ENCODE data around the gene MICU1. TPM values are rescaled to one million over a fixed set of nuclear protein-coding genes. Genes with fewer than 3 reads are reported as not detected.

The MICU1 gene
- total RNA-seq, 1 donor from 2014 or later, result 79.8 TPM

DNA sequence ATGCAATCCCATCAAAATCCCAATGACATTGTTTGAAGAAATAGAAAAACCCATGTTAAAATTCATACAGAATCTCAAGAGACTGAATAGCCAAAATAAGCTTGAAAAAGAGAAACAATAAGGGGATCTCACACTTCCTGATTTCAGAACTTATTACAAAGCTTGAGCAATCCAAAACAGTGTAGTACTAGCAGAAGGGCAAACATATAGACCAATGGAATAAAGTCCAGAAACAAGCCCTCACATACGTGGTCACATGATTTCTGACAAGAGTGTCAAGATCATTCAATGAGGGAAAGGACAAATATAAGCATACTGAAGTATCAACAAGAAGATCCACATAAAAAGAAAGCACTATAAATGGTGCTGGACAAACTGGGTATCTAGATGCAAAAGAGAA is 31.9 kb downstream of the MICU1 start:
- no peak overlapping the region for H3K4me2 ChIP-seq
- H3K4me1 ChIP-seq, result peaks cover 7% of the 10 kb centered on the region
- H3K27ac ChIP-seq, result no peak overlapping the region
- H4K20me1 ChIP-seq (ENCODE audit: low read depth), result no peaks in the 10 kb centered on the region
- H3K36me3 ChIP-seq, result no peaks in the 10 kb centered on the region
- no peak overlapping the region for H3K9ac ChIP-seq
- H3K27ac Mint-ChIP-seq, result no peak overlapping the region
- no peaks in the 10 kb centered on the region for H3K27me3 Mint-ChIP-seq (ENCODE audit: insufficient read depth, low read depth)
- H3K4me1 Mint-ChIP-seq, result no peaks in the 10 kb centered on the region
- H3K79me2 ChIP-seq (ENCODE audit: low read depth), result peaks cover 67% of the 10 kb centered on the region
- no peak overlapping the region for H3K4me3 Mint-ChIP-seq
- peaks cover 18% of the 10 kb centered on the region for H3K36me3 Mint-ChIP-seq
- TF ChIP-seq EZH2phosphoT487 (IDR thresholded peaks at IDR 0.05) (no peak), EZH2 (IDR thresholded peaks at IDR 0.05) (no peak)
- TF ChIP-seq, protein P1, sequence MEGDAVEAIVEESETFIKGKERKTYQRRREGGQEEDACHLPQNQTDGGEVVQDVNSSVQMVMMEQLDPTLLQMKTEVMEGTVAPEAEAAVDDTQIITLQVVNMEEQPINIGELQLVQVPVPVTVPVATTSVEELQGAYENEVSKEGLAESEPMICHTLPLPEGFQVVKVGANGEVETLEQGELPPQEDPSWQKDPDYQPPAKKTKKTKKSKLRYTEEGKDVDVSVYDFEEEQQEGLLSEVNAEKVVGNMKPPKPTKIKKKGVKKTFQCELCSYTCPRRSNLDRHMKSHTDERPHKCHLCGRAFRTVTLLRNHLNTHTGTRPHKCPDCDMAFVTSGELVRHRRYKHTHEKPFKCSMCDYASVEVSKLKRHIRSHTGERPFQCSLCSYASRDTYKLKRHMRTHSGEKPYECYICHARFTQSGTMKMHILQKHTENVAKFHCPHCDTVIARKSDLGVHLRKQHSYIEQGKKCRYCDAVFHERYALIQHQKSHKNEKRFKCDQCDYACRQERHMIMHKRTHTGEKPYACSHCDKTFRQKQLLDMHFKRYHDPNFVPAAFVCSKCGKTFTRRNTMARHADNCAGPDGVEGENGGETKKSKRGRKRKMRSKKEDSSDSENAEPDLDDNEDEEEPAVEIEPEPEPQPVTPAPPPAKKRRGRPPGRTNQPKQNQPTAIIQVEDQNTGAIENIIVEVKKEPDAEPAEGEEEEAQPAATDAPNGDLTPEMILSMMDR (IDR thresholded peaks at IDR 0.05), result no peak
- peaks cover 24% of the 10 kb centered on the region for H3K9me3 Mint-ChIP-seq
- peaks cover 3% of the 10 kb centered on the region for H3K9me3 ChIP-seq (ENCODE audit: low read depth)
- H2AFZ ChIP-seq (replicated peaks), result no peak overlapping the region
- H3F3A ChIP-seq (ENCODE audit: low read depth), result peaks cover 9% of the 10 kb centered on the region
- no peak overlapping the region for H3K4me3 ChIP-seq
- H3K27me3 ChIP-seq, result no peaks in the 10 kb centered on the region
- no peak for DNase-seq (ENCODE audit: low spot score)

DNA sequence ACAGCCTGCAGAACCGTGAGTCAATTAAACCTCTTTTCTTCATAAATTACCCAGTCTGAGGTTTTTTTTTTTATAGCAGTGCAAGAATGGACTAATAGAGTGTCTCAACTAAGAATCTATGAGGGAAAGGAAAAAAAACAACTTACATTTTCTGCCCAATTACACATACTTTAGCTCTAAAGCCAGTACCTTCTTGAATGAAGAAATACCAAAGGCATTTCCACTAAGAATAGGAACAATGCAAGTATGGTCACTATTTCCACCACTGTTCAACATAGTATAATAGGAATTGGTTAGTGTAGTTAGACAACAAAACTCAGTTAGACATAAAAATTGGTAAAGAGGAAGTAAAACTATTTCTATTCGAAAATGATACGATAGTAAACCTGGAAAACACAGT is 37.6 kb downstream of the MICU1 start:
- Histone ChIP-seq H3F3A (ENCODE audit: low read depth) (no peaks in the 10 kb centered on the region), H3K4me1 (peaks cover 6% of the 10 kb centered on the region), H3K4me2 (no peak overlapping the region), H3K4me3 (no peak overlapping the region), H2AFZ (replicated peaks) (no peak overlapping the region), H3K27me3 (no peaks in the 10 kb centered on the region), H3K27ac (no peak overlapping the region), H3K9me3 (ENCODE audit: low read depth) (peaks cover 3% of the 10 kb centered on the region), H3K36me3 (no peaks in the 10 kb centered on the region), H3K9ac (no peak overlapping the region), H4K20me1 (ENCODE audit: low read depth) (no peaks in the 10 kb centered on the region), H3K79me2 (ENCODE audit: low read depth) (peaks cover 62% of the 10 kb centered on the region)
- Mint-ChIP-seq H3K27ac (no peak overlapping the region), H3K9me3 (peaks cover 17% of the 10 kb centered on the region), H3K27me3 (ENCODE audit: insufficient read depth, low read depth) (no peaks in the 10 kb centered on the region), H3K4me3 (no peak overlapping the region), H3K36me3 (peaks cover 8% of the 10 kb centered on the region), H3K4me1 (peaks cover 4% of the 10 kb centered on the region)
- DNase-seq (ENCODE audit: low spot score), result no peak
- no peak for TF ChIP-seq EZH2phosphoT487 (IDR thresholded peaks at IDR 0.05)
- no peak for TF ChIP-seq EZH2 (IDR thresholded peaks at IDR 0.05)
- TF ChIP-seq, protein P1 (IDR thresholded peaks at IDR 0.05), result no peak

DNA sequence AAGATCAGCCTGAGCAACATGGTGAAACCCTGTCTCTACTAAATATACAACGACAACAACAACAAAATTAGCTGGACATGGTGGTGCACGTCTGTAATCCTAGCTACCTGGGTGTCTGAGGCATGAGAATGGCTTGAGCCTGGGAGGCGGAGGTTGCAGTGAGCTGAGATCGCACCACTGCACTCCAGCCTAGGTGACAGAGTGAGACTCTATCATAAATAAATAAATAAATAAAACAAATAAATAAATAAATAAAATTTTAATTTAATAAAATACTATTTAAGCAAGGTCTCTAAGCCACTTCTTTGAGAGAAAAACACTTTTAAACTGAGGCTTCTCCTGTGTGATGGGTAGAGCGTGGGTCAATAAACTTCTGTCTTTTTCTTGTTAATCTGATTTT is 38.3 kb downstream of the MICU1 start:
- Mint-ChIP-seq H3K4me1 (peaks cover 4% of the 10 kb centered on the region), H3K9me3 (peaks cover 13% of the 10 kb centered on the region), H3K27me3 (ENCODE audit: insufficient read depth, low read depth) (no peaks in the 10 kb centered on the region), H3K36me3 (peaks cover 5% of the 10 kb centered on the region), H3K4me3 (no peak overlapping the region), H3K27ac (no peak overlapping the region)
- Histone ChIP-seq H3K27me3 (no peaks in the 10 kb centered on the region), H3K27ac (no peak overlapping the region), H3K79me2 (ENCODE audit: low read depth) (peaks cover 55% of the 10 kb centered on the region), H3K36me3 (no peaks in the 10 kb centered on the region), H3K9me3 (ENCODE audit: low read depth) (peaks cover 3% of the 10 kb centered on the region), H4K20me1 (ENCODE audit: low read depth) (no peaks in the 10 kb centered on the region), H2AFZ (replicated peaks) (no peak overlapping the region), H3K4me2 (no peak overlapping the region), H3K4me1 (peaks cover 6% of the 10 kb centered on the region), H3K4me3 (no peak overlapping the region), H3K9ac (no peak overlapping the region), H3F3A (ENCODE audit: low read depth) (no peaks in the 10 kb centered on the region)
- no peak for DNase-seq (ENCODE audit: low spot score)
- TF ChIP-seq, protein P1 (IDR thresholded peaks at IDR 0.05), result no peak
- TF ChIP-seq EZH2 (IDR thresholded peaks at IDR 0.05), result no peak
- TF ChIP-seq EZH2phosphoT487 (IDR thresholded peaks at IDR 0.05), result no peak

Data from neural progenitor cell (in vitro differentiated cells).